ENCODE data around the gene USP21. TPM values are rescaled to one million over a fixed set of nuclear protein-coding genes. Genes with fewer than 3 reads are reported as not detected.
A peak's percentile ranks its signal among the peaks of the same experiment; 100 is the strongest.

The USP21 gene
- total RNA-seq, 1 donor from 2014 or later = 38.1 TPM

GRCh38 chr1:161171696-161172095 lies 12.4 kb downstream of the USP21 start:
- Mint-ChIP-seq H3K4me1 (peaks cover 44% of the 10 kb centered on the region), H3K36me3 (ENCODE audit: low read depth) (peaks cover 69% of the 10 kb centered on the region), H3K27me3 (no peaks in the 10 kb centered on the region), H3K27ac (no peak overlapping the region), H3K9me3 (no peaks in the 10 kb centered on the region), H3K4me3 (no peak overlapping the region)
- CTCF ChIA-PET = interaction anchor here (0.7 kb wide), 1 partner anchor 10 kb away, joined by 4 read pairs; no protein-coding TSS in a partner anchor
- POLR2A ChIA-PET = interaction anchor here (1.0 kb wide), 1 partner anchor 14 kb away, joined by 3 read pairs; no protein-coding TSS in a partner anchor
- no peak for TF ChIP-seq CTCF (IDR thresholded peaks at IDR 0.05)
- no peak for DNase-seq
- ATAC-seq (ENCODE audit: low read depth) = no peak
- intact Hi-C loops (cut with micrococcal nuclease) = no loop called here

- Mint-ChIP-seq H3K36me3 (ENCODE audit: low read depth) (peaks cover 75% of the 10 kb centered on the region), H3K4me3 (no peak overlapping the region), H3K27me3 (no peaks in the 10 kb centered on the region), H3K27ac (no peak overlapping the region), H3K9me3 (no peaks in the 10 kb centered on the region), H3K4me1 (peaks cover 44% of the 10 kb centered on the region)
- no peak for ATAC-seq (ENCODE audit: low read depth)
- POLR2A ChIA-PET = interaction anchor here (0.7 to 1.0 kb wide), 3 partner anchors 14 to 732 kb away, joined by 3 to 10 read pairs (median 7); no protein-coding TSS in a partner anchor
- intact Hi-C loops (cut with micrococcal nuclease) = no loop called here
- TF ChIP-seq CTCF (IDR thresholded peaks at IDR 0.05) = no peak
- no peak for DNase-seq
- CTCF ChIA-PET = no interaction called here
Observed at GRCh38 chr1:161172349-161172748, 13.0 kb downstream of the USP21 start.

GRCh38 chr1:161172776-161173376 lies 13.6 kb downstream of the USP21 start:
- POLR2A ChIA-PET = interaction anchor here (0.7 kb wide), 2 partner anchors 48 to 733 kb away, joined by 7 to 10 read pairs; no protein-coding TSS in a partner anchor
- peaks cover 46% of the 10 kb centered on the region for H3K4me1 Mint-ChIP-seq
- peaks cover 75% of the 10 kb centered on the region for H3K36me3 Mint-ChIP-seq (ENCODE audit: low read depth)
- CTCF ChIA-PET = no interaction called here
- ATAC-seq (ENCODE audit: low read depth) (no peak), DNase-seq (no peak)
- H3K27ac Mint-ChIP-seq = no peak overlapping the region
- no peaks in the 10 kb centered on the region for H3K9me3 Mint-ChIP-seq
- H3K27me3 Mint-ChIP-seq = no peaks in the 10 kb centered on the region
- no peak for TF ChIP-seq CTCF (IDR thresholded peaks at IDR 0.05)
- H3K4me3 Mint-ChIP-seq = no peak overlapping the region
- intact Hi-C loops (cut with micrococcal nuclease) = no loop called here

GRCh38 chr1:161173711-161174110 lies 14.4 kb downstream of the USP21 start:
- Mint-ChIP-seq H3K27me3 (no peaks in the 10 kb centered on the region), H3K27ac (no peak overlapping the region), H3K4me1 (peaks cover 44% of the 10 kb centered on the region), H3K36me3 (ENCODE audit: low read depth) (peaks cover 72% of the 10 kb centered on the region), H3K4me3 (no peak overlapping the region), H3K9me3 (no peaks in the 10 kb centered on the region)
- CTCF ChIA-PET = no interaction called here
- intact Hi-C loops (cut with micrococcal nuclease) = no loop called here
- POLR2A ChIA-PET = interaction anchor here (4.3 kb wide), 1 partner anchor 8 kb away, joined by 42 read pairs; the partner anchor contains the start of gene PPOX
- TF ChIP-seq CTCF (IDR thresholded peaks at IDR 0.05) = no peak
- no peak for ATAC-seq (ENCODE audit: low read depth)
- no peak for DNase-seq

GRCh38 chr1:161174911-161175310 lies 15.6 kb downstream of the USP21 start:
- Mint-ChIP-seq H3K4me1 (peaks cover 44% of the 10 kb centered on the region), H3K9me3 (no peaks in the 10 kb centered on the region), H3K36me3 (ENCODE audit: low read depth) (peaks cover 64% of the 10 kb centered on the region), H3K4me3 (no peak overlapping the region), H3K27ac (peak overlapping the region; percentile 59), H3K27me3 (no peaks in the 10 kb centered on the region)
- no peak for TF ChIP-seq CTCF (IDR thresholded peaks at IDR 0.05)
- POLR2A ChIA-PET = interaction anchor here (4.3 kb wide), 1 partner anchor 9 kb away, joined by 42 read pairs; the partner anchor contains the start of gene PPOX
- no peak for ATAC-seq (ENCODE audit: low read depth)
- intact Hi-C loops (cut with micrococcal nuclease) = no loop called here
- CTCF ChIA-PET = no interaction called here
- DNase-seq = no peak

Measured in activated B cell treated with CpG ODN at 0.5 μM for 24 hours (primary cell).